Left forelimb (tissue), 1 donor: Measurements from ENCODE around the gene SINHCAF.
"Not testable (repeated sequence)": the region's sequence is repeated elsewhere in the genome, so short reads cannot be mapped to it uniquely, and the experiment has no call there.

Experiments used
- DNase-seq: peaks from one replicate; pipeline ENCODE4 v3.0.0-alpha.2; 2018; ENCODE audit warnings: low spot score

SINHCAF gene, protein sequence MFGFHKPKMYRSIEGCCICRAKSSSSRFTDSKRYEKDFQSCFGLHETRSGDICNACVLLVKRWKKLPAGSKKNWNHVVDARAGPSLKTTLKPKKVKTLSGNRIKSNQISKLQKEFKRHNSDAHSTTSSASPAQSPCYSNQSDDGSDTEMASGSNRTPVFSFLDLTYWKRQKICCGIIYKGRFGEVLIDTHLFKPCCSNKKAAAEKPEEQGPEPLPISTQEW

DNA sequence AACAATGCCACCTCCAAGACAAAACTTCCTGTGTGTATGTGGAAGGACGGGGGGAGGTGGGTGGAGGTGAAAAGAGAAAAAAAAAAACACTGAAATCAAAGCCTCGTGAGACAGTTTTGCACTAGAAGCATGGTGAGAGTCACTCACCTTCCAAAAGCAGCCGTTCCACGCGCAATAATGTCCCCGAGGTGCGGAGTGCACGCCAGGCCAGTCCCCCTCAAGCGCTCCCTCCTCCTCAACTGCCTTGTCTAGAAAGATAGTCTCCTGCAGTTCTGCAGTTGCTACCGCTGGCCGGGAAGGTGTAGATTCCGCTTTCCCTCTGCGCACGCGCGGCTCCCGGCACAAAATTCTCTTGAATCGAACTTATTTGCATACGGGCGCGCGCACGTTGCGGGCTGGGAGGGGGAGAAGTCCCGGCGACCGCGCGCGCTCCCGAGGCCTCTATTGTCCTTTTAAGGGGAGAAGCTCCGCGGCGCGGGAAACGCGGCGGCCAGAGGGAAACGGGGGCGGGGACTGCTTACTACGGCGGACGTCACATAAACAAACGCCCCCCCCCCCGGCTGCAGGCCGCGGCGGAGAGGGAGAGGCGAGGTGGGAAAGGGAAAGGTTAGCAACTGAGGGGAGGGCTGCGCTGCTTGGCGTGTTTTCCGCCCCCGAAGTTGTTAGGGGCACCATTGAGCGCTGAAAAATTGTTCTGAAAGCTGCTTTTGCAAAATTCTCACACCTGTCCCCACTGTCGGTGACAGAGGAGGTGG lies at the start of gene SINHCAF:
Gene SINHCAF (minus strand): TSS at position 274 of the 755 bp plus-strand sequence. CDS start 27,946 bp downstream, outside the sequence.
- peak; percentile 100 for DNase-seq

DNA sequence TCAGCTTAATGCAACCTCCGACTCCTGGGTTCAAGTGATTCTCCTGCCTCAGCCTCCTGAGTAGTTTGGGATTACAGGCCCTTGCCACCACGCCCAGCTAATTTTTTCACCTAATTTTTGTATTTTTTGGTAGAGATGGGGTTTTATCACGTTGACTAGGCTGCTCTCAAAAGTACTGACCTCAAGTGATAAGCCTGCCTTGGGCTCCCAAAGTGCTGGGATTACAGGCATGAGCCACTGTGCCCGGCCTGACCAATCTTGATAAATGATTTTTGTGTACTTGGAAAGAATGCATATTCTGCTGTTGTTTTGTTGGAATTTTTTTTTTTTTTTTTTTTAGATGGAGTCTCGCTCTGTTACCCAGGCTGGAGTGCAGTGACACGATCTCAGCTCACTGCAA lies 49.5 kb upstream of the SINHCAF start:
- not testable (repeated sequence) for DNase-seq

DNA sequence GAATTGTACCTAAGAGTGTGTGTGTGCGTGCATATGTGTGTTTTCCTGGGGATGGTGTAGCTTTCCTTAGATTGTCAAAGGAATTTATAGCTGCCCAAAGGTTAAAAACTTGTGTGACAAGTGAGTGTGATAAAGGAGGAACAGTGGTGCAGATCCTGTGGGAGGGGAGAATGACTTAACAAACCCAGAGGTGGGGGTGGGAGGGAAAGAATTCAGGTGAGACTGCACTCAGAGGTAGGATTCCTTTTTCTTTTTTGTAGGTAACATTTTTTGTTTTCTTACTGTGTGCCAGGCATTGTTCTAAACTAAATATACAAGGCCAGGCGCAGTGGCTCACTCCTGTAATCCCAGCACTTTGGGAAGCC lies 45.3 kb upstream of the SINHCAF start:
- no peak for DNase-seq

DNA sequence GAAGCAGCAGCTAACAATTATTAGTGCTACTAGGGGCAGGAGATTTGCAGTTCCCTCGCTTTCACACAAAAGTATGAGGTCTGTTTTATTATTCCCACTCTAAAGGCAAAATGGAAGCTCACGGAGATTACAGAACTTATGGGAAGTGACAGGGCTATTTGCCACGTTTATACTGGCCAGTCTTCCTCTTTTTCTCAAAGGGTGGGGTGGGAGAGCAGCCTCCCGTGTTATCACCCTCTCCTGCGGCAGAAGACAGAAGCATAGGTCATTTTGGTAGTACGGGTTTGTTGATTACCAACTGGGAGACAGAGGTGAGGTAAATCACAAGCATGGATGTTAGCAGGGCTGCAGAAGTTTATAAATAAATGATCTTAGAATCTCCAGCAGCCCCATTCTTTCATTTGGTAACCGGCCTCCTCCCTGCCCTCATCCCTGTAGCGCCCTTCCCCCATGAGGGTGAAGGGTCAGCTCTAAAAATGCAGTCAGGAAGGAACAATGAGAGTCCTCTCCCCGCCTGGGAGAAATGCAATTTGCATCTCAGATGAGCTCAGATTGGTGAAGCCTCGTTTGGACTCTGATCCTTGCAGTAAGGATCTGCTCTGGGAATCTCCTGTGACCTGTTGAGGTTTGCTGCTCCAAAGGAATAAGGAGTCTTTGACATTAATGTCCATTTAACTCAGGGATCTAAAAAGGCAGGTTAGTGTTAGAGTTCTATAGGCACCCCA lies 44.7 kb upstream of the SINHCAF start:
- no peak for DNase-seq

DNA sequence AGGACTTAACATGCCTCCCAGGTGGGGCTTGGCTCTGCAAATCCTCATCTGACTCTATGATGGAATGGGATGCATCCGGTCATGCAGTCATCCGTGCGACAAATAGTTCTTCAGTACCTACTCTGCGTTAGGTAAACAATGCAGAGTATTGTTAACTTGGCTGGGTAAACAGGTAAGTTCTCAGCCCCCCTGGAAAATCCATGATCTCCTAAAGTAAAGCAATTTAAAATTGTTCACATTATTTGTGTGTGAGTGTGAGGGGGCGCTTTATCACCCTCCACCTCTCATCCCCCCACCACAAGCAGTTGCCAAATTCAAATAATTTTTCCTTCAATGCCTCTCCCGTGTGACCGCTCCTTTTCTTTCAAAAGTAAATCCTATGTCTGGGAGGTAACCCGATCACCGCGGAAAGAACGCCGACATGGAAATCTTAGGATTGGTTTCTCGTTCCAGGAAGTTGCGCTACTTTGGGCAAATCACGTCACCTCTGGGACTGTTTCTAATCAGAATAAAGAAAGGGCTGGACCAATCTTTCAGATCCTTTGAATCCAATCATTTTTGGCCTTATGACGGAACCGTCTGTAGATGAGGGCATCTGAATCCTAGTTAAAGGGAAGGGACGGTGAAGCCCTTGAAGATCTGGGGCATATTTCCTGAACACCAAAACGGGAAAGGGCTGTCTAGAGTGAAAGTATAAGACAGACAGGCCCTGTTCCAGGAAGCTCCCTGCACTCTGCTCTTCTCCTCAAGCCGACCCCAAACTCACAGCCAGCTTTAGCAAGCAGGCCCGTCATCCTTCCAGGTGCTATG lies 44.0 kb upstream of the SINHCAF start:
- DNase-seq: peak; percentile 75

DNA sequence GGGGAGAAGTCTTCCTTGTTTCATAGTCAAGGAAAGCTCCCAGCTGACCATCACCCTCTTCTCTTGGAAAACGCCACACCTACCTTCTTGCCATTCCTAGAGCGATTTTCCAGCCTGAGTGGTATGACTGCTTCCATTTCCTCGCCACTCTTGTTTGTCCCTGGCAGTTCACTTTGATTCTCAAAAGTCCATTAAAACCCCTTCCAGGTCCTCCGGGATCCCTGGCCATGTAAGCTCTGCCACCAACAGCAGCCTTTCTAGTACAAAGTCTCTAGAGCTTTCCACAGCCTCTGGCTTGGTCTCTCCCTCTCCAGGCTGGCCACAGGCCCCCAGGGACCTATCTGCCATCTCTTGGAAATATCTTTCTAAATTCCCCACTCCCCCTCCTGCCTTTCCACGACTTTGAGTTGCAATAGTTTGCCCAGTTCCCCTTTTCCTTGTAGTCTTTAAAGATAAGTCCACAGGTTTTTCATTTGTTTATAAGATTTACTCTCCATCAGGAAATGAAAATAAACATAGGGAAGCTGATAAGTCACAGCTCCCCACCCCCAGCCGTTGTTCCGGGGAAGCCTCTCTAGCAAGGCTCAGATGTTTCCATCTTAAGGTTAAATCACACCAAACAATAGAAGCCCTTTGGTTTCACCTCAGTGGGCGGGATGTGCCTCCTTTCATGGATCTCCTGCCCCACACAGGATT lies 42.9 kb upstream of the SINHCAF start:
- peak; percentile 20 for DNase-seq

DNA sequence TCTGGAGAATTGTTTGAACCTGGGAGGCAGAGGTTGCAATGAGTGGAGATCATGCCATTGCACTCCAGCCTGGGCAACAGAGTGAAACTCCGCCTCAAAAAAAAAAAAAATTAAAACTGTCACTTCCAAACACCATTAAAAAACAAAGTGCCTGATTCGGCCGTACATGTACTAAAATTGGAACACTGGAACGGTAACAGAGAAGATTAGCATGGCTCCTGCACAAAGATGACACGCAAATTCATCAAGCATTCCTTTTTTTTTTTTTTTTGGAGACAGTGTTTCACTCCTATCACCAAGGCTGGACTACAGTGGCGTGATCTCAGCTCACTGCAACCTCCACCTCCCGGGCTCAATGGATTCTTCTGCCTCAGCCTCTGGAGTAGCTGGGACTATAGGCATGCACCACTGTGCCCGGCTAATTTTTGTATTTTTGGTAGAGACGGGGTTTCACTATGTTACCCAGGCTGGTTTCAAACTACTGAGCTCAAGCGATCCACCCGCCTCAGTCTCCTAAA lies 40.2 kb upstream of the SINHCAF start:
- peak; percentile 6 for DNase-seq

DNA sequence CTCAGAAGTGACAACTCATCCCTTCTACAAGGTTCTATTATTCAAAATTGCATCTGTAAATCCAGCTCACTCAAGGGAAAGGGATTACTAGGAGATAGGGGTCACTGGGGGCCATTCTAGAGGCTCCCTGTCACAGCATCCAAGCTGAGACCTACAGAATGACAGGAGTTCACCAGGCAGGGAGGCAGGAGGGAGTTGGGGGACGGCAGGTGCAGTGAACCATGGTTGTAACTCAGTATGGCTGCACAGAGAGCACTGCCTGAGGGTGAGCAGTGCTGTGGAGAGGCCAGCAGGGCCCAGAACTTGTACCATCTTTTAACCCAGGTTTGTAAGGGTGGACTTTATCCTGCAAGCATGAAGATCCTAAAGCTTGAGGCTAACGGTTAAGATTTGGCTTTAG lies 37.9 kb upstream of the SINHCAF start:
- no peak for DNase-seq

DNA sequence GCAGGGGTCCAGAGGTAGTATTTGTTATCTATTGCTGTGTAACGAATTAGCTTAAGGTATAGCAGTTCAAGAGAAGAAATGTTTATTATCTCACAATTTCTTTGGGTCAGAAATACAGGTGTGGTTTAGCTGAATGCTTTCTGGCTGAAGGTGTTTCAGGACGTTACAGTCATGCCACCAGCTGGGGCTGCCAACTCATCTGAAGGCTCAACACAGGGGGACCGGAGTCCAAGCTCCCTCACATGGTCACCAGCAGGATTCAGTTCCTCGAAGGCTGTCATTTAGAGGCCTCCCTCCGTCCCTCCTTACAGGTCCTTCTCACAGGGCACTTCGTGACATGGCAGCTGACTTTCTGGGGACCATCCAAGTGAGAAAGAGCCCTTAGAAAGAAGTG lies 37.5 kb upstream of the SINHCAF start:
- DNase-seq: no peak

DNA sequence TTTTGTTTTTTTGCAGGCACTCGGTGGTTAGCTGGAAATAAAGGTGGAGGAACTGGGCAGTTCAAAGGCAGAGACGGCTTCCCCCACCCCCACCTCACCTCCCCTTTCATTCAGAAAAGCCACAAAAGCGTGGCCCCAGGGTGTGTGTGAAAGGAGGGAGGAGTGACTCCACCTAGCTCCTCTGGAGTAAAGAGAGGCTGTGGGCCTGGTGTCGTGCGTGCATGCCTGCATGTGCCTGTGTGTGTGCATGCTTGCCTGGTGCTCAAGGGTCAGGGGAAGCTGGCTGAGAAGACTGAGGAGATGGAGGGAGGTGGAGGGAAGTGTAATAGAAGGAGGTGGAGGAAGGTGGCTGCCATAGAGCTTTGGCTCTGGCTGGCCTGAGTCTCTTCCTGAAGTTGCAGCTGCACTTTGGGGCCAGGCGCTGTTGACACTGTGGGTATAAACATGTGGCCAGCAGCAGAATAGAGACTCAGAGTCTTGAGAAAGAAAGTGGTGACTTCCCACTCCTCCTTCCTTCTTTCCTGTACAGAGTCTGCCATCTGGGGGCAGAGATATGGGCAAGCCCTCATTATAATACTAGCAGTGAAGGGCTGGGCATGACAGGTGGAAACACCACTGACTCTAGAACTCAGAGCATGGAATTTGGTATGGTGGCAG lies 36.9 kb upstream of the SINHCAF start:
- DNase-seq: no peak

DNA sequence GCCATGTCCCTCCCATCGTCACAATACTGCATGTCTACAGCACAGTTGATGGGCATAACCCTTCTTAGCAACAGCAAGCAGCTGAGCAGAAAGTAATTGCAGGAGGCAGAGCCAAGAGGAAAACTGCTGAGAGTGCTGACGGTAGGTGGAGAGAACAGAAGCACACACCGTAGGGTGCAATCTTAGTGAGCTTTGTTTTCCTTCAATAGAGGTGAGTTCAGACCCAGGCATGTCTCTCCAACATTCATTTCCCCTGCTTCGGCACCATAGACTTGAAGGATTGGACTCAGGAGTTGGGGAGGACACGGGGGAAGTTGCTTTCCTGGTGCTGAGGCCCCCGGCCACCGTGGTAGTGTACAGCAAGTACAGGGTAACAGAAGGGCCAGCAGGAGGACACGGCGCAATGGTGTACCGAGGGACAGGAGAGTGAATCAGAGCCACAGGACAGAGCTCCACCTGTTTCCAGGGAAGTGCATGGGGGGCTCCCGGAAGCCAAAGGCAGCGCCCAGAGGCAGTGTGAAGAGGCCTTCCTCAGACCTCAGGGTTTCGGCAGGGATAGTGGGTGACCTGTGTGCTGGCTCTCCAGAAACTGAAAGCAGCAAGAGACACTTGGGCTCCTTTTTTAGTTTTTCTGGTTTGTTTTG lies 36.3 kb upstream of the SINHCAF start:
- DNase-seq: no peak

DNA sequence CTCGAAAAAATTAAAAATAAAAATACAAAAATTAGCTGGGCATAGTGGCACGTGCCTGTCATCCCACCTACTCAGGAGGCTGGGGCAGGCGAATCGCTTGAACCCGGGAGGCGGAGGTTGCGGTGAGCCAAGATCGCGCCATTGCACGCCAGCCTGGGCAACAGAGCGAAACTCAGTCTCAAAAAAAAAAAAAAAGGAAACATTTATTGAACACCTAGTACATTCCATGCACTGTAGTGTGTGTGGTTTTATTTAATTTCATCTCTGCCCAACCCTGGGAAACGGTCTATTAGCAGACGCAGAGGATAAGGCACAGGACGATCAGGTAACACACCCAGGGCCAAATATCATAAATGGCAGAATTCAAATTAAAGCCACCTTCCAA lies 35.8 kb upstream of the SINHCAF start:
- DNase-seq: no peak

DNA sequence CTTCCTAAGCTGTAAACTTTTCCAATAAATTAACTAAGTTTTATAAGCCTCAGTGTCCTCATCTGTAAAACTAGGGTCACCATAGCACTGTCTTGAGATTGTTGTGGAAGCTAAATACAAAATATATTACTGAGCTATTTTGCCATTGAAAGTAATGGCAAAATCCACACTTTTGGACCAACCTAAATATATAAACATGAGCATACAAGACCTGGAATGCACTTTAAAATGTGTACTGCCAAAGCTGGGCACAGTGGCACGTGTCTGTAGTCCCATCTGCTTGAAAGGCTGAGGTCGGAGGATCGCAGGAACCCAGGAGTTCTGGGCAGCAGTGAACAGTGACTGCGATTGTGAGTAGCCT lies 29.8 kb upstream of the SINHCAF start:
- no peak for DNase-seq

DNA sequence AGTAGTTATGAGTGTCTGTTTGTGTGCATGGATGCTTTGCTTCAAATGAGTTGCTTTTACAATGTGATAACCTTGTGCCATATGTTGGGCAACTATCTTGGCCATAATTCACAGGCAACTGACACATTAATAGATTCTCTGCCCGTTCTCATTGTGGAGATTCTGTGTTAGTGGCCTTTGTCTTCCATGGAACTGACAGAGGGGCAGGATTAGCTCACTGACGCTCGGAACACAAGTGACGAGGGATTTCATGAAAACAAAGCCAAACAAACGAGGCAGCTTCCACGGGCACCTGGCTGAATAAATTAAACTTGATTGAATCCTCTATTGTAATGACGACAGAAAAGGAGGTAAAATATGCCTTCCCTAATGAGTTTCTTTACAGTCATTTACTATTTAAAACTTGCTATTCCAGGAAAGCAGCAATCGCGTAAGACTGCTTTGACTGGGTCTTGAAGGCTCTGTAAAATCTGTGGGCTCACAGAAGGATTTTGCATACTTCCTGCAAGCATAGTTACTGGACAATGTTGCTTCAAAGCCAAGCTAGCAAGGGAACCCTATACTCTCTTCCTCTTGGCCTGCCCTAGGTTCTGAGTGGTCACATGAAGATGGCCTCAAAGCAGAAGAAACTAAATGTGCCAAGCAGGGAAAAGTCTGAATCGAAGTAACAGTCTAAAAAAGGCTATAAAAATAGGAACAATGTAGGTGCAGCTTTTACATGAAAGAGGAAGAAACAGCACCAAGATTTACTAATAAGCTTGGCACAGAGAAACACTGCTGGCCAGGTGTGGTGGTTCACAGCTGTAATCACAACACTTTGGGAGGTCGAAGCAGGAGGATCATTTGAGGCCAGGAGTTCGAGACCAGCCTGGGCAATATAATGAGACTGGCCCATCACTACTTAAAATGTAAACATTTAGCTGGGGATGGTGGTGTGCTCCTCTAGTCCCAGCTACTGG lies 28.1 kb upstream of the SINHCAF start:
- DNase-seq: no peak

DNA sequence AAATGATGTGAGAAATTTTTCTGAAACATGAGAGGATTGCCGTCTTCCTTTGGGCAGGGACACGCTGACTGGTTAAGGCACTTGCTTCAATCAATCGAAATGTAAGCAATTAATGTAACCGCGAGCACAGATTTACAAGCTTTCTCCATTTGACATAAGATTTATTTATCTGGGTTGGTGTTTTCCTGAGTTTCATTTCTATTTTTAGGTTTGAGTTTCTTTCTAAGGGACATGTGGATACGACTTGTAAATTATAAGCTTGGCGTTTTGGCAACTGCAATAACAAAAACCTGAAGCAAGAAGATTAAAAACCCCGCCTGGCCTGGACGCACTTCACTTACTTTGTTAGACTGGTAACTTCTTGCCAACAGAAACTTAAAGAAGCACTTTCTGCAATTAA lies 20.3 kb upstream of the SINHCAF start:
- no peak for DNase-seq

DNA sequence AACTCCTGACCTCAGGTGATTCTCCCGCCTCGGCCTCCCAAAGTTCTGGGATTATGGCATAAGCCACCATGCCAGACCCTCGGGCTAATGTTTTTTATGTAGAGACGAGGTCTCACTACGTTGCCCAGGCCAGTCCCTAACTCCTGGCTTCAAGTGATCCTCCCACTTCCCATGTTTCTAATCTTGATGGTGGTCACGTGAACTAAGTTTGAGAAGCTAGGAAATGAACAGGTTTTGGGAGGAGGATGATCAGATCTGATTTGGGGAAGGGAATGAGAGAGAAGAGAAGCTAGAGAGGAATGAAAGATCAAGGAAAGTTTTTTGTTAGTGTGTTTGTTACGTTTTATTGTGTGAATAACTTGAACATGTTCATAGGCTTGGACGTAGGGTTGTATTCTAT lies 17.2 kb upstream of the SINHCAF start:
- DNase-seq: no peak

DNA sequence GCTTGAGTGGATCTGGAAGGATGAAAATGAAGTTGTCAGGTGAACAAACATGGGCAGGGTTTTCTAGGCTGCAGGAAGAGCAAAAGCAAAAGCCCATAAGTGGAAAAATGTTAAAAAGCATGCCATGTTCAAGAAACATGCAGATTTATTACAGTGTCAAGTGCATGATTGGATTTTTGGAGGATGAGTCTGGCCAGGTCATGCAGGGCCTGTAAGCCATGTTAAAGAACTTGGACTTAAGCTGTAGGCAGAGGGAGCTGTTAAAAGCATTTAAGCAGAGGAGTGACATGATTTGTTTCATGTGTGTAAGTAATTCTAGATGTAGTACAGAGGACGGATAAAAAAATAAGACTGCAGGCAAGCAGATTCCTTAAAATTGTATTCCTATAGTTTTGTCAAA lies 16.3 kb upstream of the SINHCAF start:
- DNase-seq: no peak

DNA sequence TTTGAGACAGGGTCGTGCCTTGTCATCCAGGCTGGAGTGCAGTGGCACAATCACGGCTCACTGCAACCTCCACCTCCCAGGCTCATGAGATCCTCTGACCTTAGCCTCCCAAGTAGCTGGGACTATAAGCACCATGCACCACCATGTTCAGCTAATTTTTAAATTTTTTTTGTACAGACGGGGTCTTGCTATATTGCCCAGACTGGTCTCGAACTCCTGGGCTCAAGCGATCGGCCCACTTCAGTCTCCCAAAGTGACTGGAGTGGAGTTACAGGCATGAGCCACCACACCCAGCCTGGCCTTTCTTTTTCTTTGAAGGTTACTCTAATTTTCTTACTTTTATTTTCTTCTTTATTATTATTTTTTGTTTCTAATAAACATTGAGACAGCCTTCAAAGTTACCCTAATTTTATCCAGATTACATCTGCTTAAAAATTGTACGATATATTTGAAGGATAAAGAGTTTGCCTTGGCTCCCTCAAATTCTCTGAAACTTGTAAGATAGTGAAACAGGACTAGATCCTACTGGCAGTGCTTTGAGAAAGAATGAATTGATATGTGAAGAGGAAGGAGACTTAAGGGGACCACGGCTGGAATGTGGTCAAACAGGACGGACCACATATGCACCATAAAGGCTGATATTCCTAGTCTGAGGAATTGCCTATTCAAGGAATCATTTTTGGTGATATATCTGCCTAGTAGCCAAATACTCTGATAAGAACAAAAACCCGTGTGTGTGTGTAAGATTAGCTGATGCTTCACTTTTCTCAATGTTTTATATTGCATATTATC lies 14.1 kb upstream of the SINHCAF start:
- no peak for DNase-seq

DNA sequence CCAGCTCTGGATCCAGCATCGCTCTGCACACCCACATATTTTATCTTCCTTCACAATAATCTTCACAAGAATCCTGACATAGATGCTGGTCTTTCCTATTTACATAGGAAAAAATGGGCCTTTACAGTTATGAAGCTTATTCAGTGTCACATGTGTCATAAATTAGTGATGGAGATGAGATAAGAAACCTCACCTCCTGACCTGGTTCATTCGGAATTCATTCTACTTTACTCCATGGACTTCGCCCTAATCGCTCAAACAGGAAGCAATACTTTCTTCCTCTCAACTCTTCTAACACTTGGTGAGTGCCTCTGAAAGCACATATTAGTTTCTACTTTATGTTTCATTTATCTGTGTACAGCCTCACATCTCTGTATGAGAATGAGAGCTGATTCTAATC lies 12.0 kb upstream of the SINHCAF start:
- no peak for DNase-seq
